Measurements from ENCODE around the gene ME2.
A peak's percentile ranks its signal among the peaks of the same experiment; 100 is the strongest.

DNA sequence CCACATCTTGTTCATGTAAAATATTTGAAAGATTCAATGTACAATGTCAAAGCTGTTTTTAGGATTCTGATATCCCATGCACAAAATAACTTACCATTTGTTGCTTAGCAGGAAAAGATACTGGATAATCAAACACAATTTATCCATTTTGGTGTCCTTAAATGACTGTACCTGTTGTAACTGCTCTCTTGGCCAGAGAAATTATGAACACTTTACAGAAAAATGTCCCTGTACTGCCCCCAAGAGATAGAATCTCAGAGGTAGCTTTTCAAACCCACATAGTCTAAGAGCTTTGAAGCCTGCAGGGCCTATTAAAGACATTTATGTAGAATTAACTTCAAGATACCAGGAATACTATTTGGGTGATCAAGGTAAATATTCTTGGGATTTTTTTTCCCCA, 12.2 kb upstream of the ME2 start:
- TF ChIP-seq, protein P1, sequence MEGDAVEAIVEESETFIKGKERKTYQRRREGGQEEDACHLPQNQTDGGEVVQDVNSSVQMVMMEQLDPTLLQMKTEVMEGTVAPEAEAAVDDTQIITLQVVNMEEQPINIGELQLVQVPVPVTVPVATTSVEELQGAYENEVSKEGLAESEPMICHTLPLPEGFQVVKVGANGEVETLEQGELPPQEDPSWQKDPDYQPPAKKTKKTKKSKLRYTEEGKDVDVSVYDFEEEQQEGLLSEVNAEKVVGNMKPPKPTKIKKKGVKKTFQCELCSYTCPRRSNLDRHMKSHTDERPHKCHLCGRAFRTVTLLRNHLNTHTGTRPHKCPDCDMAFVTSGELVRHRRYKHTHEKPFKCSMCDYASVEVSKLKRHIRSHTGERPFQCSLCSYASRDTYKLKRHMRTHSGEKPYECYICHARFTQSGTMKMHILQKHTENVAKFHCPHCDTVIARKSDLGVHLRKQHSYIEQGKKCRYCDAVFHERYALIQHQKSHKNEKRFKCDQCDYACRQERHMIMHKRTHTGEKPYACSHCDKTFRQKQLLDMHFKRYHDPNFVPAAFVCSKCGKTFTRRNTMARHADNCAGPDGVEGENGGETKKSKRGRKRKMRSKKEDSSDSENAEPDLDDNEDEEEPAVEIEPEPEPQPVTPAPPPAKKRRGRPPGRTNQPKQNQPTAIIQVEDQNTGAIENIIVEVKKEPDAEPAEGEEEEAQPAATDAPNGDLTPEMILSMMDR (IDR thresholded peaks at IDR 0.05; ENCODE audit: low read depth, low read length, poor library complexity, severe bottlenecking): peak; percentile 36
- no peak for TF ChIP-seq EZH2phosphoT487 (IDR thresholded peaks at IDR 0.05; ENCODE audit: borderline replicate concordance, low read length)
